Keratinocyte (primary cell): ENCODE data around the gene TNPO3.

Source experiments
- EZH2 ChIP-seq: IDR thresholded peaks from one replicate; pipeline ENCODE4 v1.6.1; 2012; ENCODE audit warnings: inconsistent platforms, mild to moderate bottlenecking, low read length, moderate library complexity
- TF ChIP-seq, protein P1 (sequence below), 3 experiments: IDR thresholded peaks in 1 of 3; conservative IDR thresholded peaks in 1 of 3; optimal IDR thresholded peaks in 1 of 3; 2 replicates in 2 of 3; 3 replicates in 1 of 3; pipeline versions ENCODE3 to v1.5.1; 2011; ENCODE audit warnings: low read length in 3 of 3, mild to moderate bottlenecking in 3 of 3, moderate library complexity in 2 of 3, control low read depth in 1 of 3, inconsistent platforms in 1 of 3; ENCODE audit not compliant: insufficient read depth in 2 of 3; ENCODE audit errors: extremely low read depth in 1 of 3

DNA sequence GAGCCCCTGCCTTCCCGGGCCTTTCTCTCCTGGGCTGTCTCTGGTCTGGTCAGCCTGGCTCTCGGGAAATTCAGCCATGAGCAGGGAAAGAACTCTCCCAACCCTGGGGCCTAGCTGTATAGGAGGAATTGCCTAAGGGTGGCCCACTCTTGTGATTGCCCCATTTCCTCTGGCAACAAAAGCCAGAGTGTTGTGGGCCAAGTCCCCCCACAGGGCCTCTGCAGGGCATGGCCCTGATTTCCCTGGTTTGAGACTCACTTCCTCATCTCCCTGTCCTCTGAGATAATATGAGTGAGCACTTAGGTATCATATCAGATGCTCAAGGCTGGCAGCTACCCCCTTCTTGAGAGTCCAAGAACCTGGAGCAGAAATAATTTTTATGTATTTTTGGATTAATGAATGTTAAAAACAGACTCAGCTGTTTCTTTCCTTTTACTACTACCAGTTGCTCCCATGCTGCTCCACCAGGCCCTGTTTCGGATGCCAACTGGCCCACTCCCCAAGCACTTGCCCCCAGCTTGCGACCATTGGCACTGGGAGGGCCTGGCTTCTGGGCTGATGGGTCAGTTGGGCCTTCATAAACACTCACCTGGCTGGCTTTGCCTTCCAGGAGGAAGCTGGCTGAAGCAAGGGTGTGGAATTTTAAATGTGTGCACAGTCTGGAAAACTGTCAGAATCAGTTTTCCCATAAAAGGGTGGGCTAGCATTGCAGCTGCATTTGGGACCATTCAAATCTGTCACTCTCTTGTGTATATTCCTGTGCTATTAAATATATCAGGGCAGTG is 105.7 kb downstream of the TNPO3 start:
- TF ChIP-seq EZH2 = no peak
- TF ChIP-seq, protein P1, sequence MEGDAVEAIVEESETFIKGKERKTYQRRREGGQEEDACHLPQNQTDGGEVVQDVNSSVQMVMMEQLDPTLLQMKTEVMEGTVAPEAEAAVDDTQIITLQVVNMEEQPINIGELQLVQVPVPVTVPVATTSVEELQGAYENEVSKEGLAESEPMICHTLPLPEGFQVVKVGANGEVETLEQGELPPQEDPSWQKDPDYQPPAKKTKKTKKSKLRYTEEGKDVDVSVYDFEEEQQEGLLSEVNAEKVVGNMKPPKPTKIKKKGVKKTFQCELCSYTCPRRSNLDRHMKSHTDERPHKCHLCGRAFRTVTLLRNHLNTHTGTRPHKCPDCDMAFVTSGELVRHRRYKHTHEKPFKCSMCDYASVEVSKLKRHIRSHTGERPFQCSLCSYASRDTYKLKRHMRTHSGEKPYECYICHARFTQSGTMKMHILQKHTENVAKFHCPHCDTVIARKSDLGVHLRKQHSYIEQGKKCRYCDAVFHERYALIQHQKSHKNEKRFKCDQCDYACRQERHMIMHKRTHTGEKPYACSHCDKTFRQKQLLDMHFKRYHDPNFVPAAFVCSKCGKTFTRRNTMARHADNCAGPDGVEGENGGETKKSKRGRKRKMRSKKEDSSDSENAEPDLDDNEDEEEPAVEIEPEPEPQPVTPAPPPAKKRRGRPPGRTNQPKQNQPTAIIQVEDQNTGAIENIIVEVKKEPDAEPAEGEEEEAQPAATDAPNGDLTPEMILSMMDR (optimal IDR thresholded peaks at IDR 0.05 in 1 of 3, IDR thresholded peaks at IDR 0.05 in 1 of 3, conservative IDR thresholded peaks at IDR 0.05 in 1 of 3; ENCODE audit: extremely low read depth in 1 of 3, insufficient read depth in 2 of 3, low read length in 3 of 3) = no peak
